AG04449 (cell line): ENCODE data around the gene WNT11.

Experiments used
- CTCF ChIA-PET: fragments of 350-600 bp; formaldehyde crosslinking; extraction: SDS; loops from one replicate; lab custom pipeline; 2021; ENCODE audit warnings: antibody characterized with exemption; lab: Yijun Ruan, JAX
- POLR2A ChIA-PET: fragments of 400-600, 350-600 bp; formaldehyde crosslinking; extraction: SDS; loops from one replicate; lab custom pipeline; 2020; ENCODE audit warnings: antibody characterized with exemption, inconsistent platforms; lab: Yijun Ruan, JAX
- DNase-seq: peaks from one replicate; pipeline ENCODE4 v3.0.0-alpha.2; 2010; ENCODE audit warnings: low read depth, low spot score
- H3K4me3 ChIP-seq: 2 replicates; pipeline ENCODE4 v1.5.1; 2011; ENCODE audit warnings: low read depth, mild to moderate bottlenecking, control low read depth, low read length
- CTCF ChIP-seq: IDR thresholded peaks from one replicate; pipeline ENCODE4 v1.5.1; 2011; ENCODE audit warnings: mild to moderate bottlenecking, moderate library complexity, low read length, control low read depth, inconsistent platforms; ENCODE audit not compliant: insufficient read depth; ENCODE audit errors: missing control alignments

The WNT11 gene

GRCh38 chr11:76214186-76214585, 7.9 kb upstream of the WNT11 start:
- H3K4me3 ChIP-seq = no peak overlapping the region
- TF ChIP-seq CTCF = no peak
- POLR2A ChIA-PET = no interaction called here
- CTCF ChIA-PET = interaction anchor here (1.0 kb wide), 1 partner anchor 317 kb away, joined by 3 read pairs; no protein-coding TSS in a partner anchor
- no peak for DNase-seq

- ChIA-PET POLR2A (no interaction called here), CTCF (interaction anchor here (0.9 to 8.6 kb wide), 5 partner anchors 8 to 314 kb away, joined by 3 to 207 read pairs (median 82); no protein-coding TSS in a partner anchor)
- H3K4me3 ChIP-seq = no peak overlapping the region
- no peak for TF ChIP-seq CTCF
- no peak for DNase-seq
Observed at GRCh38 chr11:76212086-76213035, 6.1 kb upstream of the WNT11 start.

GRCh38 chr11:76210931-76211851, 4.9 kb upstream of the WNT11 start:
- H3K4me3 ChIP-seq = peak overlapping the region; percentile 46
- no peak for TF ChIP-seq CTCF
- DNase-seq = no peak
- CTCF ChIA-PET = interaction anchor here (1.3 to 8.6 kb wide), 6 partner anchors 9 to 313 kb away, joined by 3 to 207 read pairs (median 71); no protein-coding TSS in a partner anchor
- POLR2A ChIA-PET = no interaction called here

- POLR2A ChIA-PET = interaction anchor here (0.9 kb wide), 1 partner anchor 15 kb away, joined by 3 read pairs; no protein-coding TSS in a partner anchor
- H3K4me3 ChIP-seq = peak overlapping the region; percentile 46
- CTCF ChIA-PET = interaction anchor here (2.8 to 8.6 kb wide), 10 partner anchors 12 to 312 kb away, joined by 8 to 207 read pairs (median 40); no protein-coding TSS in a partner anchor
- TF ChIP-seq CTCF = no peak
- DNase-seq = no peak
Observed at GRCh38 chr11:76209973-76210930, 4.0 kb upstream of the WNT11 start.

DNA sequence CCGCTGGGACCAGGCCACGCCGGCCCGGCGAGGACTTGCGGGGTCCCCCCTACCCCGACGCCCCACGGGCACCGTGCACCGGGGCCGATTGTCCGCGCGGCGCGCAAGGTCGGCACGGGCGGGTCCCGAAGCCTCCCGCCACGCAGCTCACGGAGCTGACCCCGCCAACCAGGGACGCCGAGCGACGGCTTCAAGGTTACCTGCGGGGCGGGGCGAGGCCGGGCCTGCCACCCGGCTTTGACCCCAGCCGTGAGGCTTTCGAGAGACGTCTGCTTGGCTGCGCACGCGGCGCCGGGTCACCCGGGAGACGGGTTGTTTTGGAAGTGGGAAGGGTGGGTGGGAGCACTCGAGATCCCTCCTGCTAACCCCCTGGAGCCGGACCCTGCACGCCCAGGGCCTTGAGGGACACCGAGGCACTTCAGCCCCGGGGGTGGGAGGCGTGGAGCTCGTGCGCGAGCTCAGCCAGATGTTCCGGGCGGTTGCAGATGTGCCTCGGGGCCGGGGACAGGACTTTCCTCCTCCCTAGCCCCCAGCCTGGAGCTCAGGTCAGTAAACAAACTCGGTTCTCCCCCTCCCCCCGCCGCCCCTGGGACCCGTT, 3.2 kb upstream of the WNT11 start:
- DNase-seq = no peak
- no peak for TF ChIP-seq CTCF
- peak overlapping the region; percentile 51 for H3K4me3 ChIP-seq
- ChIA-PET CTCF (interaction anchor here (0.5 to 8.6 kb wide), 22 partner anchors 10 to 311 kb away, joined by 3 to 207 read pairs (median 15); no protein-coding TSS in a partner anchor), POLR2A (interaction anchor here (0.9 kb wide), 1 partner anchor 14 kb away, joined by 3 read pairs; no protein-coding TSS in a partner anchor)
